Measurements from ENCODE around the gene DALRD3.
A peak's percentile ranks its signal among the peaks of the same experiment; 100 is the strongest.
"Not testable (repeated sequence)": the region's sequence is repeated elsewhere in the genome, so short reads cannot be mapped to it uniquely, and the experiment has no call there.

Gene DALRD3

GRCh38 chr3:49012441-49013017, 5.9 kb downstream of the DALRD3 start:
- TF ChIP-seq BACH2 (CRISPR knock-in tag; IDR thresholded peaks at IDR 0.05; ENCODE audit: borderline replicate concordance) (no peak), CREB5 (CRISPR knock-in tag; IDR thresholded peaks at IDR 0.05; ENCODE audit: low read depth) (no peak), ZFP3 (CRISPR knock-in tag; IDR thresholded peaks at IDR 0.05) (no peak), GLIS3 (CRISPR knock-in tag; IDR thresholded peaks at IDR 0.05) (no peak), ZNF70 (CRISPR knock-in tag; IDR thresholded peaks at IDR 0.05) (no peak), CSDC2 (CRISPR knock-in tag; IDR thresholded peaks at IDR 0.05) (no peak)
- no peak for ATAC-seq

- TF ChIP-seq ZNF565 (CRISPR knock-in tag; conservative IDR thresholded peaks at IDR 0.05; ENCODE audit: low read depth) (no peak), TCF4 (CRISPR knock-in tag; IDR thresholded peaks at IDR 0.05; ENCODE audit: borderline replicate concordance) (no peak), ESRRG (CRISPR knock-in tag; IDR thresholded peaks at IDR 0.05) (no peak), BACH2 (CRISPR knock-in tag; IDR thresholded peaks at IDR 0.05; ENCODE audit: borderline replicate concordance) (no peak), POU6F1 (CRISPR knock-in tag; IDR thresholded peaks at IDR 0.05; ENCODE audit: borderline replicate concordance, low read depth) (no peak), CSDC2 (CRISPR knock-in tag; IDR thresholded peaks at IDR 0.05) (no peak), OSR1 (CRISPR knock-in tag; IDR thresholded peaks at IDR 0.05) (no peak), PPARA (CRISPR knock-in tag; IDR thresholded peaks at IDR 0.05; ENCODE audit: borderline replicate concordance) (no peak)
- TF ChIP-seq, protein P1, sequence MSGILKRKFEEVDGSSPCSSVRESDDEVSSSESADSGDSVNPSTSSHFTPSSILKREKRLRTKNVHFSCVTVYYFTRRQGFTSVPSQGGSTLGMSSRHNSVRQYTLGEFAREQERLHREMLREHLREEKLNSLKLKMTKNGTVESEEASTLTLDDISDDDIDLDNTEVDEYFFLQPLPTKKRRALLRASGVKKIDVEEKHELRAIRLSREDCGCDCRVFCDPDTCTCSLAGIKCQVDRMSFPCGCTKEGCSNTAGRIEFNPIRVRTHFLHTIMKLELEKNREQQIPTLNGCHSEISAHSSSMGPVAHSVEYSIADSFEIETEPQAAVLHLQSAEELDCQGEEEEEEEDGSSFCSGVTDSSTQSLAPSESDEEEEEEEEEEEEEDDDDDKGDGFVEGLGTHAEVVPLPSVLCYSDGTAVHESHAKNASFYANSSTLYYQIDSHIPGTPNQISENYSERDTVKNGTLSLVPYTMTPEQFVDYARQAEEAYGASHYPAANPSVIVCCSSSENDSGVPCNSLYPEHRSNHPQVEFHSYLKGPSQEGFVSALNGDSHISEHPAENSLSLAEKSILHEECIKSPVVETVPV (CRISPR knock-in tag; IDR thresholded peaks at IDR 0.05): no peak
- no peak for ATAC-seq
Observed at GRCh38 chr3:49009396-49009795, 9.0 kb downstream of the DALRD3 start.

DNA sequence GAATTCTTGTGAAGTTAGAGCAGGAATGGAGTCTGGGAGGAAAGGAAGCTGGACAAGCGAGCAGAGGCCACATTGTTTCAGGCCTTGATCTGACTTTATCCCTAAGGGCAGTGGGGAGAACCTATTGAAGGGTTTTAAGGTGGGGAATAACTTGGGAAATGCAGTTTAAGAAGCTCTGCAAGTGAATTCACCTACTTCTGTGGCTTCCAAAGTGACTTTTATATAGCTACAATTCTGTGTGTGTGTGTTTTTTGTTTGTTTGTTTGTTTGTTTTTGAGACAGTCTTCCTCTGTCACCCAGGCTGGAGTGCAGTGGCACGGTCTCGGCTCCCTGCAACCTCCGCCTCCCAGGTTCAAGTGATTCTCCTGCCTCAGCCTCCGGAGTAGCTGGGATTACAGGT, 9.8 kb downstream of the DALRD3 start:
- ATAC-seq: not testable (repeated sequence)

DNA sequence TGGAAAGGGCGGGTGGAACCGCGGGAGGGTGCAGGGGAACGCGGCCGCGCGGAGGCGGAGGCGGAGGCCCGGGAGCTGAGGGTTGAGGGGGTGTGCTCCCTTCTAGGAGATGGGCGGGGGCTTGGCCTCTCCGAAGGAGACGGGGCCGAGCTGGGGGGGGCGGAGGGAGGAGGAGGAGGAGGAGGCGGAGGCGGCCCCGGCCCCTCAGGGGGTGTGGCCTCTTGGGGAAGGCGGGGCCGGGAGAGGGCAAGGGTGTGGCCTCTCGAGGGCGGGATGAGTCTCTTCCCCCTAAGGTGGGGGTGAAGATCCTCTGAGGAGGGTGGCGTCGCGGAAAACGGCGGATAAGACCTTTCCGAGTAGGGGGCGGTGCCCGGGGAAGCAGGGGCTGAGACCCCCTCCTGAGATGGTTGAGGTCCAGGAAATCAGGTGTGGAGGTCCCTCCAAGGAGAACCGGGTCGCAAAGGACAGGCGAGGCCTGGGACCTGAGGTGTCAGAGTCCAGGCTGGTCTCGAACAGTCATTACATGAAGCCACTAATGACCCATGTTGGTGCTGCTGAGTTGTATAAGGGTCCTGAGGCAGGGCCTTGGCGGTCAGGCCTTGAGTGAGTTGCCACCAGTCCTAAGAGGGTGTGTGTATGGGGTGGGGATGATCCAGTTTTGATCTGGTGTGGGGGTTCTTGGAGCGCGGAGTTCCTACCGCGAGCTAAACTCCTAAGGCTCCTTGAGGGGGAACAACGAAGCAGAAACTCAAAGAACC, 10.4 kb downstream of the DALRD3 start:
- ATAC-seq: peak; percentile 72
- TF ChIP-seq SNAI2 (CRISPR knock-in tag; IDR thresholded peaks at IDR 0.05): no peak

- TF ChIP-seq CSDC2 (CRISPR knock-in tag; IDR thresholded peaks at IDR 0.05): no peak
- no peak for TF ChIP-seq ISL1 (CRISPR knock-in tag; IDR thresholded peaks at IDR 0.05)
- no peak for TF ChIP-seq TCF4 (CRISPR knock-in tag; IDR thresholded peaks at IDR 0.05; ENCODE audit: borderline replicate concordance)
- no peak for TF ChIP-seq TOX (CRISPR knock-in tag; IDR thresholded peaks at IDR 0.05; ENCODE audit: borderline replicate concordance)
- TF ChIP-seq ZNF70 (CRISPR knock-in tag; IDR thresholded peaks at IDR 0.05): no peak
- TF ChIP-seq PATZ1 (CRISPR knock-in tag; IDR thresholded peaks at IDR 0.05; ENCODE audit: borderline replicate concordance): no peak
- TF ChIP-seq BACH2 (CRISPR knock-in tag; IDR thresholded peaks at IDR 0.05; ENCODE audit: borderline replicate concordance): no peak
- ATAC-seq: peak; percentile 93
Observed at GRCh38 chr3:49007068-49007770, 11.2 kb downstream of the DALRD3 start, which contains the start of gene WDR6. TSS of gene WDR6 (plus strand) at chr3:49007391. CDS start at chr3:49007432, 41 bp downstream.

Measured in SK-N-SH treated with all-trans-retinoic acid at 6 μM for 48 hours (cell line).